Ishikawa (cell line): ENCODE results near the gene NXN.
A peak's percentile ranks its signal among the peaks of the same experiment; 100 is the strongest.

ENCODE experiments used
- CEBPB ChIP-seq: IDR thresholded peaks from 2 replicates; pipeline ENCODE4 v1.6.1; 2012
- CREB1 ChIP-seq: IDR thresholded peaks from 2 replicates; pipeline ENCODE4 v1.6.1; 2012; ENCODE audit warnings: low read depth
- EGR1 ChIP-seq: IDR thresholded peaks from 2 replicates; pipeline ENCODE4 v1.6.1; 2012
- EP300 ChIP-seq: IDR thresholded peaks from 2 replicates; pipeline ENCODE4 v1.6.1; 2012; ENCODE audit warnings: borderline replicate concordance
- FOXM1 ChIP-seq: IDR thresholded peaks from 2 replicates; pipeline ENCODE4 v1.6.1; 2012; ENCODE audit warnings: low read depth, borderline replicate concordance
- RAD21 ChIP-seq: IDR thresholded peaks from 2 replicates; pipeline ENCODE4 v1.6.1; 2012; ENCODE audit warnings: low read depth
- TAF1 ChIP-seq: IDR thresholded peaks from 2 replicates; pipeline ENCODE4 v1.6.1; 2012; ENCODE audit warnings: low read depth, mild to moderate bottlenecking
- TCF12 ChIP-seq: IDR thresholded peaks from 2 replicates; pipeline ENCODE4 v1.6.1; 2012; ENCODE audit warnings: low read depth
- TEAD4 ChIP-seq: IDR thresholded peaks from 2 replicates; pipeline ENCODE4 v1.6.1; 2012
- YY1 ChIP-seq: IDR thresholded peaks from 2 replicates; pipeline ENCODE4 v1.6.1; 2012; ENCODE audit warnings: low read depth
- TF ChIP-seq, protein P1 (sequence below): IDR thresholded peaks from 2 replicates; pipeline ENCODE4 v1.6.1; 2012; ENCODE audit warnings: low read depth, mild to moderate bottlenecking
- TF ChIP-seq, protein P2 (sequence below): IDR thresholded peaks from 2 replicates; pipeline ENCODE4 v1.6.1; 2012

DNA sequence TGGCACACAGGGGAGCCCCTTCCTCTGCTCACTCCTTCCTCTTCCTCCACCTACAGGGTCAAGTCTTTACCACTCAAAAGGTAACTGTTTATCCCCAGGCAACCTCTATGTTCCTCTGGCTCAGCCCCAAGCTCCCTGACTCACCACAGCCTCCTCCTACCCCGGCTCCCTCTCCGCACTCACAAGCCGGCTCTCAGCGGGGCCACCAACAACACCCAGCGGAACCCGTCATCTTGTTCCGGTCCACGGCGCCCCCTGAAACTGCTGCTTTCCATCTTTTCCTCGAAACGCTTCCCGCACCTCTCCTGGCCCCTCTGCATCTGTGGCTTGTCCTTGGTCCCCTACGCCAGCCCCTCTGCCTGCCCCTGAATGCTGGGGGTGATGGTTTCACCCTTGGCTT, 58.4 kb downstream of the NXN start:
- no peak for TF ChIP-seq YY1
- TF ChIP-seq EGR1 = no peak
- TF ChIP-seq, protein P1, sequence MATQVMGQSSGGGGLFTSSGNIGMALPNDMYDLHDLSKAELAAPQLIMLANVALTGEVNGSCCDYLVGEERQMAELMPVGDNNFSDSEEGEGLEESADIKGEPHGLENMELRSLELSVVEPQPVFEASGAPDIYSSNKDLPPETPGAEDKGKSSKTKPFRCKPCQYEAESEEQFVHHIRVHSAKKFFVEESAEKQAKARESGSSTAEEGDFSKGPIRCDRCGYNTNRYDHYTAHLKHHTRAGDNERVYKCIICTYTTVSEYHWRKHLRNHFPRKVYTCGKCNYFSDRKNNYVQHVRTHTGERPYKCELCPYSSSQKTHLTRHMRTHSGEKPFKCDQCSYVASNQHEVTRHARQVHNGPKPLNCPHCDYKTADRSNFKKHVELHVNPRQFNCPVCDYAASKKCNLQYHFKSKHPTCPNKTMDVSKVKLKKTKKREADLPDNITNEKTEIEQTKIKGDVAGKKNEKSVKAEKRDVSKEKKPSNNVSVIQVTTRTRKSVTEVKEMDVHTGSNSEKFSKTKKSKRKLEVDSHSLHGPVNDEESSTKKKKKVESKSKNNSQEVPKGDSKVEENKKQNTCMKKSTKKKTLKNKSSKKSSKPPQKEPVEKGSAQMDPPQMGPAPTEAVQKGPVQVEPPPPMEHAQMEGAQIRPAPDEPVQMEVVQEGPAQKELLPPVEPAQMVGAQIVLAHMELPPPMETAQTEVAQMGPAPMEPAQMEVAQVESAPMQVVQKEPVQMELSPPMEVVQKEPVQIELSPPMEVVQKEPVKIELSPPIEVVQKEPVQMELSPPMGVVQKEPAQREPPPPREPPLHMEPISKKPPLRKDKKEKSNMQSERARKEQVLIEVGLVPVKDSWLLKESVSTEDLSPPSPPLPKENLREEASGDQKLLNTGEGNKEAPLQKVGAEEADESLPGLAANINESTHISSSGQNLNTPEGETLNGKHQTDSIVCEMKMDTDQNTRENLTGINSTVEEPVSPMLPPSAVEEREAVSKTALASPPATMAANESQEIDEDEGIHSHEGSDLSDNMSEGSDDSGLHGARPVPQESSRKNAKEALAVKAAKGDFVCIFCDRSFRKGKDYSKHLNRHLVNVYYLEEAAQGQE = no peak
- TF ChIP-seq TEAD4 = no peak
- peak; percentile 26; the same call in 1 of the 2 replicates for TF ChIP-seq EP300
- no peak for TF ChIP-seq RAD21
- TF ChIP-seq, protein P2, sequence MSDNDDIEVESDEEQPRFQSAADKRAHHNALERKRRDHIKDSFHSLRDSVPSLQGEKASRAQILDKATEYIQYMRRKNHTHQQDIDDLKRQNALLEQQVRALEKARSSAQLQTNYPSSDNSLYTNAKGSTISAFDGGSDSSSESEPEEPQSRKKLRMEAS = no peak
- no peak for TF ChIP-seq FOXM1
- no peak for TF ChIP-seq TAF1
- 0 out of 2 replicates have a peak, but pooled peaks have one; percentile 27 for TF ChIP-seq TCF12
- TF ChIP-seq CREB1 = no peak
- no peak for TF ChIP-seq CEBPB
